IPS DF 6.9 (cell line): ENCODE measurements around the gene SIT1.

Experiments
- DNase-seq: peaks from one replicate; pipeline ENCODE4 v3.0.0-alpha.2; 2013; ENCODE audit warnings: low read depth, low spot score
- H3K27ac ChIP-seq: one replicate; pipeline ENCODE4 v1.5.1; 2013; ENCODE audit warnings: low read length, control low read depth
- H3K27me3 ChIP-seq: 2 replicates; pipeline ENCODE4 v1.6.1; 2013; ENCODE audit warnings: mild to moderate bottlenecking, low read length; ENCODE audit not compliant: control insufficient read depth, insufficient read depth
- H3K36me3 ChIP-seq: 2 replicates; pipeline ENCODE4 v1.6.1; 2013; ENCODE audit warnings: low read length; ENCODE audit not compliant: control insufficient read depth, insufficient read depth
- H3K4me1 ChIP-seq: 2 replicates; pipeline ENCODE4 v1.6.1; 2013; ENCODE audit warnings: low read length; ENCODE audit not compliant: control insufficient read depth, insufficient read depth
- H3K4me3 ChIP-seq: 2 replicates; pipeline ENCODE4 v1.5.1; 2013; ENCODE audit warnings: mild to moderate bottlenecking, low read length
- H3K9me3 ChIP-seq: 2 replicates; pipeline ENCODE4 v1.6.1; 2013; ENCODE audit warnings: low read length, inconsistent platforms; ENCODE audit not compliant: control insufficient read depth, insufficient read depth
- WGBS: extraction: QIAGEN DNeasy Blood & Tissue Kit; methylation state at CpG from one replicate; pipeline ENCODE4 v1.1.7; 2013; ENCODE audit warnings: mixed read lengths, missing lambda C conversion rate; ENCODE audit not compliant: insufficient read length, insufficient coverage; 5-methylcytosine and 5-hydroxymethylcytosine counted together

The SIT1 gene

DNA sequence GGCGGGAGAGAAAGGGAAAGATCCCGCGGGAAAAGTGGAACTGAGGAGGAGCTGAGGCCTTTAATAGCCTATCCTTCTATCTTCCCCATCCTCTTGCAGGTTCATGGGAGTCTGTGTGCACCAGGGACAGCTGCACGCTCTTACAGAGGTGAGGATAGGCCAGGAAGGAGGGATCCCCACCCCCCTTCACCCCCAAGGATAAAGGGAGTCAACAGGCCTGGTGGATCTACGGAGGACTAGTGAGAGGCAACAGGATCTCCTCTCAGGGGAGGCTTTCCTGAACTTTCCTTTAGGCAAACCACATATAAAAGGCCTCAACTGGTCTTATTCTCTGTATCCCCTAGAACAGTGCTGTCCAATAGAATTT, 44.6 kb downstream of the SIT1 start:
- 0 out of 2 replicates have a peak, but pooled peaks cover 3% of the 10 kb centered on the region for H3K36me3 ChIP-seq
- peak overlapping the region; percentile 53; the same call in 1 of the 2 replicates for H3K4me3 ChIP-seq
- no peaks in the 10 kb centered on the region for H3K27me3 ChIP-seq
- no peaks in the 10 kb centered on the region for H3K9me3 ChIP-seq
- no peak overlapping the region for H3K27ac ChIP-seq
- H3K4me1 ChIP-seq = peaks cover 1% of the 10 kb centered on the region; the same call in 1 of the 2 replicates
- DNase-seq = no peak
- WGBS = no CpG with 5 or more reads among the region's 5 CpGs

DNA sequence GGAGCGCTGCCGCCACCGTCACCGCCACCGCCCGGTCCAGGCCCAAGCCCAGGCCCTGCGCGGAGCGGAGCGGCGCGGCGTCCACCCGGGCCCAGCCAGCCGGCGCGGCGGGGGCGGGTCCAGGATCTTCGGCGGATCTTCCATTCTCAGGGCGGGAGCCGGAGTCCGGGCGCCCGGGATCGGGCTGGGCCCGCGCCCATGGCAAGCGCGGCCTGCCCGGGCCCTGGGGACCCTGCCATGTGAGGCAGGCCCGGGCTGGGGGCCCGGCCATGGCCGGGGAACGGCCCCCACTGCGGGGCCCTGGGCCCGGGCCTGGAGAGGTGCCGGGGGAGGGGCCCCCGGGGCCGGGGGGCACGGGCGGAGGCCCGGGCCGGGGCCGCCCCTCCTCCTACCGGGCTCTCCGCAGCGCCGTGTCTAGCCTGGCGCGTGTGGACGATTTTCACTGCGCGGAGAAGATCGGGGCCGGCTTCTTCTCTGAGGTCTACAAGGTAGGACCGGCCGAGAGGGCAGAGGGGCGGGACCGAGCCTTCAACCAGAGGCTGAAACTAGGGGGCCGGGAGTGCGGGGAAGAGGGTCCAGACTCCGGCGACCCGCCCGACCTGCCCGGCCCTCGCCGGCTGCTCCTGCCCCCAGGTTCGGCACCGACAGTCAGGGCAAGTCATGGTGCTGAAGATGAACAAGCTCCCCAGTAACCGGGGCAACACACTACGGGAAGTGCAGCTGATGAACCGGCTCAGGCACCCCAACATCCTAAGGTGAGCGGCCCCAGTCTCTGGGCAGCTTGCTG, 45.2 kb downstream of the SIT1 start:
- H3K27me3 ChIP-seq = no peaks in the 10 kb centered on the region
- peaks cover 1% of the 10 kb centered on the region; the same call in 1 of the 2 replicates for H3K4me1 ChIP-seq
- H3K36me3 ChIP-seq = 0 out of 2 replicates have a peak, but pooled peaks cover 3% of the 10 kb centered on the region
- peak overlapping the region; percentile 53 for H3K4me3 ChIP-seq
- no peak overlapping the region for H3K27ac ChIP-seq
- DNase-seq = no peak
- WGBS = no CpG with 5 or more reads among the region's 76 CpGs
- no peaks in the 10 kb centered on the region for H3K9me3 ChIP-seq

DNA sequence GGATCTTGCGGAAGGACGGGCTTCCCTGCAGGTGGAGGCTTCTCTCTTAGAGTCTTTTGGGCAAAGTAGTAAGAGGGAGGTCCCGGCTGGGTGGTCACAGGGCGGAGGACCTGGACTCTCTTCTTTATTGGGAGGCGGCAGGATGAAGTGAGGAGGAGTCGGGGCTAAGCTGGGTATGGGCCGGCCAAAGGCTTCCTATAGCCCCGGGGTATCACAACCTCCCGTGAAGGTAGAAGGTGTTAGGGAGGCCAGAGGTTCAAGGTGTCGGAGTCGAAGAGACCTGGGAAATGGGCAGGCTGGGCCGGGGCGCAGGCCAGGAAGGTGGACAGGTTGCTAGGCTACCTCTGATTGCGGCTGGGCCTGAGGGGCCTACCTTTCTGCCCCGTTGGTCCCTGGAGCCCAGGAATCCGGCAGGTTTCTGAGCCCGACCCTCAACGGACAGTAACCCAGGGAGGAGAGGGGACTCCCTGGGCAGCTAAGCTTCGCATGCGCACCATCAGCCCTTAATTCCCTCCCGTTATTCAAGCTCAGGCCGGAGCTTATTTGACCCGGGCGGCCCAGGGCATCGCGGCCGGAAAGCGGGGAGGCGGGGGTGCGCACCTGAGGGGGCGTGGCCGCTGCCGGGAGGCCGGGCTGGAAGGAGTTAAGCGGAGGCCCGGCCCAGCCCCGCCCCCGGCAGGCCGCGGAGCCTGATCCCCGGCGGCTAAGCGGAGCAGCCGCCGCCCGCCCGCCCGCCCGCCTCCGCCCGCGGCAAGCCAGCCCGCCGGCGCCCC, 46.0 kb downstream of the SIT1 start, which contains the start of gene TESK1:
Gene TESK1 (plus strand): TSS at position 685 of the 773 bp plus-strand sequence. CDS start 358 bp downstream, outside the sequence.
- DNase-seq = no peak
- H3K4me3 ChIP-seq = peak within 1 kb of the TSS; percentile 53
- H3K9me3 ChIP-seq = no peaks in the 10 kb centered on the region
- no peak within 1 kb of the TSS for H3K27ac ChIP-seq
- H3K27me3 ChIP-seq = no peaks in the 10 kb centered on the region
- no CpG with 5 or more reads among the region's 55 CpGs for WGBS
- peaks cover 5% of the 10 kb centered on the region for H3K4me1 ChIP-seq
- no peaks in the 10 kb centered on the region for H3K36me3 ChIP-seq

DNA sequence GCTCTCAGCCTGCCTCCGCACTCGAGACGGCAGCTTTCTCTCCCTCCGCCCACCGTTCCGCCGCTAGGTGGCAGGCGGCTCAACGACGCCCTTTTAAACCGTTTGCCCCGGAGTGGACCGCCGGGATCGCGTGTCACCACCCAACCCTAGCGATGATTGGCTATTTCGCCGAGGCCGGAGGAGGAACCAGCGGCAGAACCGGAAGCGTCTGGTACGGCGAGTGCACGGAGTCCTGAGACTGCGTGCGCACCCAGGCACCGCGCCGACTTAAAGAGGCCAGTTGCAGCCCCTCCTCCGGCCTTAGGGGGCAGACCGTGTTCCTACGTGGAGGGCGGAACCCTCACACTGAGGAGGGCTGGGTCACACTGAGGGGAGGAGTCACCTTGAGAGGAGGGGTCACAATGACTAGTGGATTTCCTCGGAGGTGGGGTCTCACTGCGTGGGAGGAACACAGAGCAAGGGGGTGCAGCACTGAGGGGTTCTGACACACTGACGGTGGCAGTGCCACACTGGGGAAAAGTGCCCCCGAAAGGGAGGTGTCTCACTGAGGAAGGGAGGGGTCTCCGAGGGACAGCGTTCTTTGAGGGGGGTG, 46.6 kb downstream of the SIT1 start:
- Histone ChIP-seq H3K27ac (no peak overlapping the region), H3K36me3 (no peaks in the 10 kb centered on the region), H3K9me3 (no peaks in the 10 kb centered on the region), H3K27me3 (no peaks in the 10 kb centered on the region), H3K4me1 (peaks cover 7% of the 10 kb centered on the region), H3K4me3 (peak overlapping the region; percentile 53; the same call in 1 of the 2 replicates)
- WGBS = no CpG with 5 or more reads among the region's 41 CpGs
- DNase-seq = peak; percentile 98

DNA sequence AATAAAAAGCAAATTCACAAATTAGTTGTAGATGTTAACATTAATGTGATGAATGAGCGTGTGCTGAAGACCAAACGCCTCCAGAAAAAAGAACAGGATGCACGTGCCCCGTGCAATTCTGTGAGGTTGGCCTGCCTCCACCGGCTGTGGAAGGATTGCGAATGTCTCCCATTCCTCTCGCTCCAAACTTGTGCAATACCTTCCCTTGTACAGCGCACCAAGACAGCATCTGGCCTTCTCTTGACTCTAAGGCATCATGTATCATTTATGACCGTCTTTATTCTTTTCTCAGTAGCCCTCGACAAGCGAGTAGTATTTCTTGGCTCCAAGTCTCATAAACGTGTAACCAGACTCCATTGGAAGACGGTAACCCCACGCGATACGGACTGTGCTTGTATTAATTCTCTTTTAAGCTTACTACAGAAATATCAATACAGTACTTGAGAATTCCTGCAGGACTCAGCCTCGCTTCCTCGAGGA, 47.2 kb downstream of the SIT1 start:
- DNase-seq = no peak
- H3K36me3 ChIP-seq = no peaks in the 10 kb centered on the region
- WGBS = no CpG with 5 or more reads among the region's 18 CpGs

DNA sequence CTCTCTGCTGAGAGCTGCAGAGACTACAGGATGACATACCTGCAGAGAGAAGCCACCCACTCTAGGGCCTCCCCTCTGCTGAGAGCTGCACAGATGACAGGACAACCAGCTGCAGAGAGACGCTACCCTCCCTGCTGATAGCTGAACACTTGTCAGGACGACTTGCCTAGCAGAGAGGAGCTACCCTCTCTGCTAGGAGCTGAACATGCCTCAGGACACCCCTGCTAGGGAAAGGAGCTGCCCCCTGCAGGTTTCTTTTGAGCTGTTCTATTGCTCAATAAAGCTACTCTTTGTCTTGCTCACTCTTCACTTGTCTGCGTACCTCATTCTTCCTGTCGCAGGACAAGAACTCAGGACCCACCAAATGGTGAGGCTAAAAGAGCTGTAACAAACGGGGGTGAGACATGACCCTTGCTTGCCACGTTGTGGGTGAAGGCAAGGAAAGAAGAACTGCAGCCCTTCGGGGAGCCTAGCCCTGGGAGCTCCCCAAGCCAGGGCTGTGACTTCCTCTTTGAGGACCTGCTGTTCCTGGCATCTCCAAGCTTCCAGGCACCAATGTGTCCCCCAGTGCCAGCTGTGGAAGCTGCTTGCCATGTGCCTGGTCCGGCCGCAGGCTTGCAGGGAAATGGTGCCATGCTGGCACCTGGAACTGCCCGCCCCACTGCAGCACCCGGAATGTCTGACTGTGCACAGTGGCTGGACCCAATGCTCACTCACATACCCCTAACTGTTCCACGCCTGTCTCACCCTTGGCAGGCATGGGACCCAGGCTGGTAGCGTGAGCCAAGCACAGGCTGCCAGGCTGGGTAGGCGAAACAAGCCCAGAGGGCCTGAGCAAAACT, 50.7 kb downstream of the SIT1 start:
- no CpG with 5 or more reads among the region's 14 CpGs for WGBS
- peaks cover 9% of the 10 kb centered on the region for H3K4me1 ChIP-seq
- H3K27me3 ChIP-seq = no peaks in the 10 kb centered on the region
- H3K9me3 ChIP-seq = no peaks in the 10 kb centered on the region
- no peak overlapping the region for H3K4me3 ChIP-seq
- DNase-seq = no peak
- H3K27ac ChIP-seq = no peak overlapping the region
- H3K36me3 ChIP-seq = no peaks in the 10 kb centered on the region

More for the DNA sequence above, 47.2 kb downstream of the SIT1 start:
- H3K27me3 ChIP-seq = no peaks in the 10 kb centered on the region
- no peaks in the 10 kb centered on the region for H3K9me3 ChIP-seq
- no peak overlapping the region for H3K27ac ChIP-seq
- H3K4me3 ChIP-seq = peak overlapping the region; percentile 23; the same call in 1 of the 2 replicates
- peaks cover 11% of the 10 kb centered on the region for H3K4me1 ChIP-seq
